ENCODE results near the gene RTP2. TPM values are rescaled to one million over a fixed set of nuclear protein-coding genes. Genes with fewer than 3 reads are reported as not detected.
A peak's percentile ranks its signal among the peaks of the same experiment; 100 is the strongest.

The RTP2 gene
- total RNA-seq, 2 experiments from 2014 or later: not detected

DNA sequence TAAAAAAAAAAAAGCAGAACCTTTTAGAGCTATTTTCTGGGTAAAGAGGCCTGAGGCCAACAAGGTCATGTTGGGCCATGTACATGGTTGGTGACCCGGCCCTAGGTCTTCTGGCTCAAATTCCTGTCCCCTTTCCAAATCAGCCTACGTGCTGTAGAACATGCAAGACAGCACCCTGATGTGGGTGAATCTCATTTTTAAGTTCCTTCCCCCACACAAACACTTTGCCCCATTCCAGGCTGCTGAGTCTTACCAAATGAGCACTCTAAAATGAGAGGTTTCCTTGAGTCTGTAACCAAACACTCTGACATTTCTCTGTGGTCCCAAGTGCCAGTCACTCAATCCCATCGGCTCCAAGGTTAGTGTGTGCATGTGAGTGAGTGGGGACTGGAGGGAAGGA, 33.5 kb upstream of the RTP2 start:
- Mint-ChIP-seq H3K27ac (no peak overlapping the region), H3K27me3 (no peaks in the 10 kb centered on the region), H3K4me1 (ENCODE audit: low read depth) (peaks cover 28% of the 10 kb centered on the region), H3K4me3 (peak overlapping the region; percentile 59), H3K36me3 (ENCODE audit: low read depth) (peaks cover 39% of the 10 kb centered on the region), H3K9me3 (no peaks in the 10 kb centered on the region)
- intact Hi-C loops (cut with DNase I, micrococcal nuclease): loop anchor here in 1 of 2 experiments (5.0 kb wide), 1 partner anchor 1896 kb away; the partner anchor contains the start of gene TP63
- CTCF ChIA-PET: interaction anchor here (1.2 to 2.1 kb wide), 2 partner anchors 1013 to 1219 kb away, joined by 3 to 9 read pairs; no protein-coding TSS in a partner anchor
- no peak for TF ChIP-seq CTCF (IDR thresholded peaks at IDR 0.05)
- no peak for ATAC-seq (ENCODE audit: poor library complexity)
- POLR2A ChIA-PET: interaction anchor here (2.8 kb wide), 1 partner anchor 10 kb away, joined by 11 read pairs; the partner anchor contains the start of gene BCL6
- Histone ChIP-seq H3K9me3 (ENCODE audit: control insufficient read depth in 1 of 2, insufficient read depth in 1 of 2, low read length in 2 of 2) (no peaks in the 10 kb centered on the region), H3K36me3 (ENCODE audit: insufficient read depth, low read length) (peaks cover 16% of the 10 kb centered on the region), H3K27ac (ENCODE audit: low read depth in 1 of 2, low read length in 2 of 2) (no peak overlapping the region), H3K4me3 (ENCODE audit: low read length) (no peak overlapping the region), H3K4me1 (ENCODE audit: insufficient read depth, low read length) (peaks cover 44% of the 10 kb centered on the region), H3K27me3 (ENCODE audit: control insufficient read depth in 1 of 2, insufficient read depth in 2 of 2, low read length in 2 of 2) (no peaks in the 10 kb centered on the region)
- no peak for DNase-seq

DNA sequence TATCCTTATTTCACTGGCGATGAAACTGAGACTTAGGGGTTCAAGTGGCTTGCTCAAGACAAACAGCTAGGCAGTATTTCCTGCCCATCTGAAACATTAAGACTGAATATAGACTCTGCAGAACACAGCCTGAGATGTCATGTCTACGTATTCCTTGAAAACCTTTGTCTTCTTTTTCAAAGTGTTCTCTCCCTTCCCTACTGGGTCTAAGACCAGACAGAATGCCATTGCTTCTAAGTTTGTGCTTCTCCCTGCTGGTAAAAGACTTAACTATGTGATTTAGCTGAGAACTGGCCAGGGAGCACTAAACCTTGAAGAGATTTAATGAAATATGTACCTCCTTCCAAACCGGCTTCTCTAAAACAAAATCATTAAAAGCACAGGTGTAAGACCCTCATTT, 33.0 kb upstream of the RTP2 start:
- Histone ChIP-seq H3K27ac (ENCODE audit: low read depth in 1 of 2, low read length in 2 of 2) (no peak overlapping the region), H3K4me1 (ENCODE audit: insufficient read depth, low read length) (peaks cover 40% of the 10 kb centered on the region), H3K27me3 (ENCODE audit: control insufficient read depth in 1 of 2, insufficient read depth in 2 of 2, low read length in 2 of 2) (no peaks in the 10 kb centered on the region), H3K9me3 (ENCODE audit: control insufficient read depth in 1 of 2, insufficient read depth in 1 of 2, low read length in 2 of 2) (no peaks in the 10 kb centered on the region), H3K4me3 (ENCODE audit: low read length) (no peak overlapping the region), H3K36me3 (ENCODE audit: insufficient read depth, low read length) (peaks cover 20% of the 10 kb centered on the region)
- Mint-ChIP-seq H3K9me3 (no peaks in the 10 kb centered on the region), H3K27ac (no peak overlapping the region), H3K4me1 (ENCODE audit: low read depth) (peaks cover 24% of the 10 kb centered on the region), H3K4me3 (peak overlapping the region; percentile 59), H3K27me3 (no peaks in the 10 kb centered on the region), H3K36me3 (ENCODE audit: low read depth) (peaks cover 43% of the 10 kb centered on the region)
- POLR2A ChIA-PET: interaction anchor here (2.8 kb wide), 1 partner anchor 10 kb away, joined by 11 read pairs; the partner anchor contains the start of gene BCL6
- TF ChIP-seq CTCF (IDR thresholded peaks at IDR 0.05): no peak
- DNase-seq (no peak), ATAC-seq (ENCODE audit: poor library complexity) (no peak)
- CTCF ChIA-PET: interaction anchor here (1.2 to 2.1 kb wide), 2 partner anchors 1013 to 1219 kb away, joined by 3 to 9 read pairs; no protein-coding TSS in a partner anchor
- intact Hi-C loops (cut with DNase I, micrococcal nuclease): loop anchor here in 1 of 2 experiments (5.0 kb wide), 1 partner anchor 1897 kb away; the partner anchor contains the start of gene TP63

DNA sequence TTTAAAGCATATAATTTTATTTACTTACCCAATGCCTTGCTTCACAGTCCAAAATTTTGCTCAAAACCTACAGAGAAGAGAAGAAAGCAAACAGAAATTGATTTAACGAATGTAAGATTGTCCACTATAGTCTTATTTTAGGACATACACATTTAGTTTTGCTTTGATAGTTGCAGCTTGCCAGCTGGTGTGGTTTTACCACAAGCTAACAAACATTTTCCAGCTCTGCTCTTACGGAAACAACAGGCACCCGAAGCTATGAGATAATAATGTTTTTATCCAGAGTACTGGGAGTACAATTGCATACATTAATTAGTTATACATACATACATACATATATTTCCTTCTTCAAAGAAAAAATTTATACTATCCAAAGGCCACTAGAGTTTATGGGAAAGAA, 32.5 kb upstream of the RTP2 start:
- Histone ChIP-seq H3K4me3 (ENCODE audit: low read length) (no peak overlapping the region), H3K4me1 (ENCODE audit: insufficient read depth, low read length) (peaks cover 34% of the 10 kb centered on the region), H3K36me3 (ENCODE audit: insufficient read depth, low read length) (peaks cover 26% of the 10 kb centered on the region), H3K27ac (ENCODE audit: low read depth in 1 of 2, low read length in 2 of 2) (no peak overlapping the region), H3K9me3 (ENCODE audit: control insufficient read depth in 1 of 2, insufficient read depth in 1 of 2, low read length in 2 of 2) (no peaks in the 10 kb centered on the region), H3K27me3 (ENCODE audit: control insufficient read depth in 1 of 2, insufficient read depth in 2 of 2, low read length in 2 of 2) (no peaks in the 10 kb centered on the region)
- Mint-ChIP-seq H3K4me1 (ENCODE audit: low read depth) (peaks cover 18% of the 10 kb centered on the region), H3K27ac (no peak overlapping the region), H3K4me3 (no peak overlapping the region), H3K9me3 (no peaks in the 10 kb centered on the region), H3K36me3 (ENCODE audit: low read depth) (peaks cover 49% of the 10 kb centered on the region), H3K27me3 (no peaks in the 10 kb centered on the region)
- CTCF ChIA-PET: no interaction called here
- DNase-seq: no peak
- ATAC-seq (ENCODE audit: poor library complexity): no peak
- POLR2A ChIA-PET: no interaction called here
- intact Hi-C loops (cut with DNase I, micrococcal nuclease): loop anchor here in 1 of 2 experiments (5.0 kb wide), 1 partner anchor 1897 kb away; the partner anchor contains the start of gene TP63
- no peak for TF ChIP-seq CTCF (IDR thresholded peaks at IDR 0.05)

Measured in CD4-positive, alpha-beta T cell (primary cell).